Esophagus squamous epithelium (tissue), 5 donors: ENCODE data around the gene KIF26B. TPM values are rescaled to one million over a fixed set of nuclear protein-coding genes. Genes with fewer than 3 reads are reported as not detected.

Experiments used
- DNase-seq: peaks from one replicate; lab custom pipeline; 2025; lab: John Stamatoyannopoulos, UW
- H3K27ac ChIP-seq, 4 donors: fragments of 200-600 bp; sonication (generic); one replicate each; pipeline ENCODE4 v1.5.1; 2016 to 2019; ENCODE audit warnings: mild to moderate bottlenecking in 1 of 4
- H3K27me3 ChIP-seq, 4 donors: fragments of 200-600 bp; sonication (generic); 1 replicate in 3 of 4; 2 replicates in 1 of 4; pipeline versions ENCODE4 v1.5.1 to v1.6.0; 2017 to 2021; ENCODE audit warnings: antibody characterized with exemption in 1 of 4
- H3K36me3 ChIP-seq, 3 donors: fragments of 200-600 bp; sonication (generic); one replicate each; pipeline ENCODE4 v1.5.1; 2016 to 2019
- H3K4me1 ChIP-seq, 3 donors: fragments of 200-600 bp; sonication (generic); one replicate each; pipeline ENCODE4 v1.5.1; 2017 to 2019
- H3K4me3 ChIP-seq, 4 donors: fragments of 200-600 bp; sonication (generic); 1 replicate in 3 of 4; 2 replicates in 1 of 4; pipeline ENCODE4 v1.5.1; 2016 to 2019; ENCODE audit warnings: mild to moderate bottlenecking in 2 of 4, moderate library complexity in 1 of 4
- H3K9me3 ChIP-seq, 3 donors: fragments of 200-600 bp; sonication (generic); one replicate each; pipeline ENCODE4 v1.5.1; 2016 to 2019
- POLR2A ChIP-seq, 4 donors: fragments of 450-650 bp; IDR thresholded peaks; one replicate each; pipeline ENCODE4 v1.6.1; 2017; ENCODE audit warnings: antibody characterized with exemption in 4 of 4, mild to moderate bottlenecking in 4 of 4, moderate library complexity in 3 of 4
- WGBS, 2 donors: methylation state at CpG; one replicate each; pipeline ENCODE4 v1.1.5; 2018; 5-methylcytosine and 5-hydroxymethylcytosine counted together
- intact Hi-C: fragments of 100-400 bp; cut with DNase I; formaldehyde crosslinking; loops from one replicate; pipeline ENCODE4 v1.15.0; 2022
- total RNA-seq, 4 donors: library from RNA; depleted of rRNA; stranded (reverse); fragments of >200 nt; gene quantifications; one replicate each; pipeline ENCODE4 v1.1.0, GENCODE V29; 2016
- TF ChIP-seq, protein P1 (sequence below), 6 experiments: fragments of 450-650 bp in 4 of 6; fragments of 200-600 bp in 2 of 6; sonication (generic) in 2 of 6; IDR thresholded peaks; one replicate each; pipeline ENCODE4 v1.5.1; 2016 to 2019; ENCODE audit warnings: antibody characterized with exemption in 6 of 6, mild to moderate bottlenecking in 4 of 6, moderate library complexity in 4 of 6
- donor health status: DM: yes; HTN: yes; CAD: no.

The KIF26B gene
- total RNA-seq, 4 donors from 2014 or later, result 0.23 to 2.7 (median 1.0) TPM

DNA sequence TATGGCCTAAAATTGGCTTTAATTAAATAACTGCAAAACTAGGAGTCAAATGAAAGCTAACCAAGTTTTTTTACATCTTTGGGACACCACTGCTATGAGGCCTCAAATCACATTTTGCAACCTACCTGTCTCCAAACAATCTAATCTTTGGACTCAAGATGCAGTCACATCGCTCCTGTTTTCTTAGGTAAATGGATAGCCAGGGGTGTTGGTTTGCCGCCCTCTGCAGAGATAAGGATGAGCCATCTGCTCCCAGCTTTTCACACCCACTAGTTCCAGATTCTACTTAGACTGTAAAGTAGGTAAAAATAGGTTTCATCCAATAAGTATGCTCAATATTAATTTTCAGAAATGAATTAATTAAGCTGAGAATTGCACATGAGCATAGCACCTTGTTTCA is 456.5 kb downstream of the KIF26B start:
- H3K4me3 ChIP-seq, result no peak overlapping the region

DNA sequence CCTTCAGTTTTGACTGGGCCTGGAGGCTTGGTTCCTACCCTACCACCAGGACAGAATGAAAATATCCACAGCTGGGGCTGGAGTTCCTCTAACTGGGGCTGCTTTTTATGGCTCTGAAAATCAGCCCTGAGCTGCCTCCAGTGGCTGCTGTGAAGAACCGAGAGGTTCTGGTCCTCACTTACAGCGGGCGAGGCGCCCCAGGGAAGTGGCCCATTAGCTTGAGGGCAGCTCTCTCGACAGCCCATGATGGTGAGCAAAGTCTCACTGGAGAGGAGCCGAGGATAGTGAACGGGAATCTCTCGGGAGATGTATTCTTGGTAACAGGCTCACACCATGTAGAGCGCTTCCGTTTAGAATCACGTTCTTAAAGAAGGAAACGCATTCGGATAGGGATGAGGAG is 459.7 kb downstream of the KIF26B start:
- intact Hi-C loops, result no loop called here
- no peak for TF ChIP-seq POLR2A (IDR thresholded peaks at IDR 0.05)
- TF ChIP-seq, protein P1, sequence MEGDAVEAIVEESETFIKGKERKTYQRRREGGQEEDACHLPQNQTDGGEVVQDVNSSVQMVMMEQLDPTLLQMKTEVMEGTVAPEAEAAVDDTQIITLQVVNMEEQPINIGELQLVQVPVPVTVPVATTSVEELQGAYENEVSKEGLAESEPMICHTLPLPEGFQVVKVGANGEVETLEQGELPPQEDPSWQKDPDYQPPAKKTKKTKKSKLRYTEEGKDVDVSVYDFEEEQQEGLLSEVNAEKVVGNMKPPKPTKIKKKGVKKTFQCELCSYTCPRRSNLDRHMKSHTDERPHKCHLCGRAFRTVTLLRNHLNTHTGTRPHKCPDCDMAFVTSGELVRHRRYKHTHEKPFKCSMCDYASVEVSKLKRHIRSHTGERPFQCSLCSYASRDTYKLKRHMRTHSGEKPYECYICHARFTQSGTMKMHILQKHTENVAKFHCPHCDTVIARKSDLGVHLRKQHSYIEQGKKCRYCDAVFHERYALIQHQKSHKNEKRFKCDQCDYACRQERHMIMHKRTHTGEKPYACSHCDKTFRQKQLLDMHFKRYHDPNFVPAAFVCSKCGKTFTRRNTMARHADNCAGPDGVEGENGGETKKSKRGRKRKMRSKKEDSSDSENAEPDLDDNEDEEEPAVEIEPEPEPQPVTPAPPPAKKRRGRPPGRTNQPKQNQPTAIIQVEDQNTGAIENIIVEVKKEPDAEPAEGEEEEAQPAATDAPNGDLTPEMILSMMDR (IDR thresholded peaks at IDR 0.05), result no peak
- DNase-seq, result no peak
- Histone ChIP-seq H3K36me3 (no peaks in the 10 kb centered on the region), H3K27me3 (no peaks in the 10 kb centered on the region), H3K27ac (no peak overlapping the region), H3K4me3 (no peak overlapping the region), H3K9me3 (no peaks in the 10 kb centered on the region), H3K4me1 (no peaks in the 10 kb centered on the region)
- 79 to 93% methylated on average over 4 to 13 of the region's 13 CpGs for WGBS, 2 donors

More for the DNA sequence above, 456.5 kb downstream of the KIF26B start:
- H3K27ac ChIP-seq, result no peak overlapping the region
- no peak for TF ChIP-seq POLR2A (IDR thresholded peaks at IDR 0.05)
- TF ChIP-seq, protein P1 (IDR thresholded peaks at IDR 0.05), result no peak
- H3K27me3 ChIP-seq, result no peaks in the 10 kb centered on the region
- intact Hi-C loops, result no loop called here
- no peaks in the 10 kb centered on the region for H3K36me3 ChIP-seq
- no peak for DNase-seq
- no peaks in the 10 kb centered on the region for H3K9me3 ChIP-seq
- 88 to 98% methylated on average over 2 of the region's 2 CpGs for WGBS, 2 donors
- H3K4me1 ChIP-seq, result peaks cover 0 to under 1% (median 0%) of the 10 kb centered on the region in 3 donors

DNA sequence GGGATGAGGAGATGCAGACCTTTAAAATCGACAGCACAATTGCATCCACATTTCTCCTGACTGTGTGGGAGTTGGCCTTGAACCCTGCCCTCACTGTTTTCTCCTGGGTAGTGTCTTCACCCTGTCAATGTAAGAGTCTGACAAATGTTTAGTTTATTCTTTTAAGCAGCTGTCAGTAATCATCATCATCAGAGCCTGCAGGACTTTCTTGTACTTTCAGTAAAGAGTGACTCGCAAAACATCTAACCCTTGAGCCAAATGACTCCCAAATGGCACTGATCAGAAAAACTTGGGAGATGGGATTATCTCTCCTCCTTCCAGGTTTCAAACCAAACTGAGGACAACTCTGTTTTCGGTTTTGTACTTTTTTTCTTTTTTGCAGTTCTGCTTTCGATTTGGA is 460.2 kb downstream of the KIF26B start:
- Histone ChIP-seq H3K4me3 (no peak overlapping the region), H3K4me1 (no peaks in the 10 kb centered on the region), H3K27ac (no peak overlapping the region), H3K9me3 (no peaks in the 10 kb centered on the region), H3K36me3 (no peaks in the 10 kb centered on the region), H3K27me3 (no peaks in the 10 kb centered on the region)
- no peak for TF ChIP-seq POLR2A (IDR thresholded peaks at IDR 0.05)
- TF ChIP-seq, protein P1 (IDR thresholded peaks at IDR 0.05), result no peak
- intact Hi-C loops, result no loop called here
- no peak for DNase-seq
- 70 to 75% methylated on average over 4 of the region's 4 CpGs for WGBS, 2 donors

DNA sequence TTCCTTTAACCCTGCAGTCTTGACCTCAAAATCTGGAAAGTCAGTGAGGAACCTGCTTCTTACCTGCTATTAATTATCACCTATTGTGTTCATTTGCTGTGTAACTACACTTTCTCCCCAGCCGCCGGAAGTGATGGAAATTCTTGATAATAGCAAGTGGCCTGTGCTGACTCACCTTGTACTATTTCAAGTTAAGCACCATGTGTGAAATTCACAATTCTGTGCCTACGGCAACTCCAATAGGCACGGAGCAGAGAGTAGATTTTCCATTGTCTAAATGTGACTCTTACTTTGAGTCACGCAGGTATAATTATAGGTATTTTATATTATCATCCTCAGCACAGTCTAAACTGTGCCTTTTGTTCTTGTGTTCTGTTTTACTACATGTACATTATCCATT is 466.8 kb downstream of the KIF26B start:
- no peaks in the 10 kb centered on the region for H3K4me1 ChIP-seq
- H3K4me3 ChIP-seq, result no peak overlapping the region
- H3K36me3 ChIP-seq, result no peaks in the 10 kb centered on the region
- no peak for DNase-seq
- no peaks in the 10 kb centered on the region for H3K27me3 ChIP-seq
- intact Hi-C loops, result no loop called here
- H3K9me3 ChIP-seq, result no peaks in the 10 kb centered on the region
- WGBS, 2 donors, result 36 to 37% methylated on average over 5 of the region's 5 CpGs
- TF ChIP-seq, protein P1 (IDR thresholded peaks at IDR 0.05), result no peak
- TF ChIP-seq POLR2A (IDR thresholded peaks at IDR 0.05), result no peak
- H3K27ac ChIP-seq, result no peak overlapping the region

DNA sequence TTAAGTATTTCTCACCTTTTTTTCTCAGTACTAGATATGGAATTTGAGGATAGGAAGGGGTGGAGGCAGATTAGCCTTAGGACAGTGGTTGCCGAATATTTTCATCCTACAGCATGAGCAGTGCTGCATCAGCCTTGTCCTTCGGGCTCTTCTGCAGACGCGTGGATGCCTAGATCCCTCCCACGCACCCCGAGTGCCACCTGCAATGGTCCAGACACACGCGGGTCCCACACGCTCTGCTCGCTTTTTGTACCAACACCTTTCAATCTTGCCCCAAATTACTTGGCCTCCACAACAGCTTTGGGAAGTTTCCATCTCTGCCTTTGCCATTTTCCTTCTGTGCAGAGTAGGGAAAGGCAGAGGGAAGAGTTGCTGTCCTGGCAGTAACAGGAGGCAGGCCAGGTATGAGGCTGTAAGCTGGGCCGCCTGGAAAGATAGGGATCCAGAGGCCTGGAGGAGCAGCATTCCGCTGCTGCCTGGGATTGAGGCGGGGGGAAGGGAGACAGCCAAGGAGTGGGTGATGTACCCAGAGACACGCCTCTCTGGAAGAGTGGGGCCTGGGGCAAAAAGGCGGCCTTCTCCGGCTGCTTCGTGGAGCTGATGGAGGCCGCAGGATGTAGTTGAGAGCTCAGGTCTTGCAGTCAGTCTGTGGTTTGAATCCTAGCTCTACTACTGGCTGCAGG is 467.7 kb downstream of the KIF26B start:
- no peak for DNase-seq
- 79 to 82% methylated on average over 15 to 17 of the region's 18 CpGs for WGBS, 2 donors
- Histone ChIP-seq H3K4me1 (no peaks in the 10 kb centered on the region), H3K27me3 (no peaks in the 10 kb centered on the region), H3K9me3 (no peaks in the 10 kb centered on the region), H3K4me3 (no peak overlapping the region), H3K36me3 (no peaks in the 10 kb centered on the region), H3K27ac (no peak overlapping the region)
- no peak for TF ChIP-seq POLR2A (IDR thresholded peaks at IDR 0.05)
- TF ChIP-seq, protein P1 (IDR thresholded peaks at IDR 0.05), result no peak
- intact Hi-C loops, result no loop called here
